HG02973 (cell line): Measurements from ENCODE around the gene SMAD1.

Experiments used
- ATAC-seq: cut with Tn5 transposase; IDR thresholded peaks from one replicate; pipeline ENCODE4 v1.9.1; 2021; ENCODE audit warnings: moderate library complexity; ENCODE audit not compliant: unreplicated experiment

The SMAD1 gene

DNA sequence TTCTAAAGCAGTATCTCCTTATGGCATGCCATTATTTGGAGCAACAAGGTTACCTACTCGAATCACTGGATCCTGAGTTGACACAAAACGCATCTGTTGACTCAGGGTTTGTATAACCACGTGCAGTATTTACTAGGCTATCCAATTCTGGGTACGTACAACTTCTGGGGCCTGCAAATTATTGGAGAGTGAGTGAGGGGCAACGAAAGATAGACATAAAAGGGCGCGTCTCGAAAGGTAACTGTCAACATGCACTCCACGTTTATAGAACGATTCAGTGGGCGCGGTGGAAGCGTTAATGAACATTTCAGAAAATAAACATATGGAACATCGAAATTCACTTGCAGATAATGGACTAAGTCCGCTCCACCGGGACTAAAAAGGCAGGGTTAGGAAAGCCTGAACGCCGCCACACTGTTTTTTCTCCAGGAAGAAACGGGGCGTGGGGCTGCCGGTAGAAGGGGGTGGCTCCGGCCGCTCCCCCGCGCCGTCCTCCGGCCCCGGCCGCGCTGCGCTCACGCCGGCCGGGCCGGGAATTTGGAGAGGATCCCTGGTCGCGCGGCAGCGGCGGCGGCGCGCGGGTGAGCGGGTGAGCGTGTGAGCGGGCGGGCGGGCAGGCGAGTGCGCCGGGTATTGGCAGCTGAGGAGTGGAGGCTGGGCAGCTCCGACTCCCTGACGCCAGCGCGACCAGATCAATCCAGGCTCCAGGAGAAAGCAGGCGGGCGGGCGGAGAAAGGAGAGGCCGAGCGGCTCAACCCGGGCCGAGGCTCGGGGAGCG is at the start of gene SMAD1:
Gene SMAD1, plus strand, starts transcription at position 690 of the 778 bp plus-strand sequence. CDS start 32,761 bp downstream, outside the sequence.
- ATAC-seq: peak; percentile 45

DNA sequence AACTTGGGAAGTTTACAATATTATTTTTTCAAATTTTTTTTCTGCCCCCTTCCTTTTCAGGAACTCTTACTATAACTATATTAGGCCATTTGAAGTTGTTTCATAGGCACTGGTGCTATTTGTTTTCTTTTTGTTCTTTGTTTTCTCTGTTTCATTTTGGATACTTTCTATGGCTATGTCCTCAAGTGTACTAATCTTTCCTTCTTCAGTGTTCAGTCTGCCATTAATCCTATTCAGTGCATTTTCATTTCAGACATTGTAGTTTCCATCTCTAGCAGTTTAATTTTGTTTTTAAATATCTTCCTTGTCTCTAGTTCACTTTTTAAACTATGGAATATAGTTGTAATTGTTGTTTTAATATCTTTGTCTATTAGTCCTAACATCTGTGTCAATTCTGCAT is 48.0 kb upstream of the SMAD1 start:
- ATAC-seq: no peak

DNA sequence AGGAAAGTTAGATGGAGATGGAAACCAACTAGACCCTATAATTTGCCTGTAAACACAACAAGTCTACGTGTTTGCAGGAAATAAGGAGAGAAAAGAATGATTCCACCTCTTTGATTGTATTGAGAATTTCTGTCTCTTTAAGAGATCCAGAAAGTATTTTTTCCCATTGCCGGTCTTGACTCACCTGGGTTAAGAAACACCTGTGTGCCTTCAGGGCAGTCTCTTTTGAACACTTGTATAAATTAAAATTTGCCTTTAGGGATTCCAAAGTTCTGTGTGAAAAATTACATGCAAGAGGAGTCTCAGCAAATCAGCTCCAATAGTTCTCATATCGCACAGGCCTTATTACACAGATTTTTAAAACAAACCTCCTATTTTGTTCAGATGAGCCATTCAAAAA is 46.0 kb upstream of the SMAD1 start:
- ATAC-seq: no peak

DNA sequence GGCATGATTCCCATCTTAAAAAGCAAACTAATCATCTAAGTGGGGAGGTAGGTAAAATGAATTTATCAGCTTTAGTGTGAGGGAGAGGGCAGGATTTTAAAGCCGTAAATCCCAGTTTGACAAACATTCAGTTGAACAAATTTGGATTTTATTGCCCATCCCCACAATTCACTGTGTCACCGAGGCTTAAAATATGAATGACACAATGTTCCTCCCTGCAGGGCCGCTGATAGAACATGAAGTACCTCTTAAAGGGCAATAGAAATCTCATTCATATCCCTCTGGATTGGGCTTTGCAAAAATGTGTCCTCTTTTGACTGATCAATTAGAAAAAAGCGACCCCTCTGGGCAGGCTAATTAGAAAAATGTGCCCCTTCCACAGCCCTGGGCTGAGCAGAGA is 45.5 kb upstream of the SMAD1 start:
- no peak for ATAC-seq

DNA sequence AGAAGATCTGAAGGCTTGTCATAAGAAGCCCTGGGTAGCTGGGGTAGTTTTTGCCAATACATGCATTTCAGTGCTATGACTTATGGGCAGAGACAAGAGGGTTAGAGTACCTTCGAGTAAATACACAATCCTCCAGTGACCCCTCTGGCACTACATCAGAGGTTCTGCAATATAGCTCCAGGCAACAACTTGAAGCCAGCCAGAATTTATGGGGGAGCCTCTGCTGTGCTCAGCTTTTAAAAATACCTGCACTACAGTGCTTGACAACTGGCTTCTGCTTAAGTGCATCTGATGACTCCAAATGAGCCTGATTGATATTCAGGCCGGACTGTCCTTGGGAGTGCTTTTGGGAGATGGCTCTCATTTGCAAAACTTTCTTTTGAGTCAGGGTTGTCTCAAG is 44.9 kb upstream of the SMAD1 start:
- no peak for ATAC-seq

DNA sequence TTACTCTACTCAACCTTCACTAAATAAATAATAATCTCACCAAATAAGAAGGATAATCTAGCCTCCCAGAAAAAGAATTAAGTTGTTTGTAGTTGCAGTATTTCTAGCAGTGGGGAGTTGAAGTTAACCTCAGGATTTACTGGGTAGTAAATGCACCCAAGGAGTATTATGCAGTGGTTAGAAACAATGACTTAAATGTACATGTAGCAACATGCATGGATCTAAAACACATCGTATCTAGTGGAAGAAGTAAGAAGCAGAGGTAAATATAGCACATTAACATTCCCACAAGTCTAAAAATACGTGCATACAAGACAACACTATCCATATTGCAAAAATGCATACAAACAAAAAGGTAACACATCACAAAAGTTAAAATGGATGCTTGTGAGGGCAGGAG is 44.2 kb upstream of the SMAD1 start:
- no peak for ATAC-seq

DNA sequence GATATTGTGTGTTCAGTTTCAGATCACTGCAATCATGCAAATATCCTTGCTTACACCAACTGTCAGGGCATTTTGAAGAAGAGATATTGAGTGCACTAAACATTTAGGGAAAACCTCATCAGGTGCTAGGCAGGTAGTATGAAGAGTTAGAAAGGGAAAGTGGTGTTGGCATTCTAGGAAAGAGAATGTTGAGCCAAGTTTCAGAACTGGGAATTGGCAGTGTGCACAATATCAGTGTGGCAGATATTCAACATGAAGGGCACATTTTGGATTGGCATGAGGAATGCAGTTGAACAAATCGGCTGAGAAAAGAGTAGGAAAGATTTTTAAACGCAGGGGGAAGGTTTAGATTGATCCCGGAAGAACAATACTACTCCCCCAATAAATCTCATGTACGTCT is 43.4 kb upstream of the SMAD1 start:
- no peak for ATAC-seq

DNA sequence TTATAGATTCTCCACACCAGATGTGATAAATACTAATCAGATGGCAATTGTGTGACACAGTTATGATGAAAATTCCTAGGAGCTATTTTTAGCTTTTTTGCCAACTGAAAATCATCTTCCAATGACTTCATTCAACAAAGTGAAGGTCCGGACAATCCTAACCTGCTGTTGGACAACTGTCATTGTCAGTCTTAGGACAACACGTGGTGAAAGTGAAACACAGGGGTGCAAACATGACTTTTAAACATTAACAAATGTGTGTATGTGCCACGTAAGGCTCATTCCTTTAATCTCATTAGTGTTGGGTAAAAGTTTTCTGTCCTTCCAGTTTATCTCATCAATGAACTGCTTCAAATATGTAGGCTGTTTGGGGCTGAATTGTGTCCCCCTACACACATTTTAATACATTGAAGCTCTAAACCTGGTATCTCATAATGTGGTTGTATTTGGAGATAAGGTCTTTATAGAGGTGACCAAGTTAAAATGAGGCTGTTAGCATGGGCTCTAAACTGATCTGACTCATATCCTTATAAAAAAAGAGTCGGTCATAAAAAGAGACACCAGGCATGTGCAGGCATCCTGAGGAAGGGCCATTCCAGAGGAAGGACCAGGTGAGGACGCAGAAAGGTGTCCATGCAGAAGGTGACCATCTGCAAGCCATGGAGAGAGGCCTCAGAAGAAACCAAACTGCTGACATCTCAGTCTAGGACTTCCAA is 41.2 kb upstream of the SMAD1 start:
- no peak for ATAC-seq

DNA sequence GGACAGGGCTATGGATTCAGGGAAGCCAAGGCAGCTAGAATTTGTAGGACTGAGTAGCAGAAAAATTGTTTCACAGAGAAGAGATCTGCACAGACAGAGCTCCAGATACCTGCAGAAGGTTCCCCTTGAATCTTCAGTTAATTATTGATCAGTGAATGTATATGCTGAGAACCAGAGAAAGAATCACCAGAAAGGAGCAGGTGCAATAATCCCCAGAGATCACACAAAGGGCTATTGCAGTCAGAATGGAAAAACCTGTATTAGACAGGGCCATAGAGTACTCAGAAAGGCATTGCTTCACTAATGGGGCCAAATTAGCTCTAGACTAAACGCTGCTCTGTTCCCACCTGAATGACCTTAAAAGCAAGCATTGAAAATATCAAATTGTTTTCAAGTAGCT is 35.5 kb upstream of the SMAD1 start:
- no peak for ATAC-seq

DNA sequence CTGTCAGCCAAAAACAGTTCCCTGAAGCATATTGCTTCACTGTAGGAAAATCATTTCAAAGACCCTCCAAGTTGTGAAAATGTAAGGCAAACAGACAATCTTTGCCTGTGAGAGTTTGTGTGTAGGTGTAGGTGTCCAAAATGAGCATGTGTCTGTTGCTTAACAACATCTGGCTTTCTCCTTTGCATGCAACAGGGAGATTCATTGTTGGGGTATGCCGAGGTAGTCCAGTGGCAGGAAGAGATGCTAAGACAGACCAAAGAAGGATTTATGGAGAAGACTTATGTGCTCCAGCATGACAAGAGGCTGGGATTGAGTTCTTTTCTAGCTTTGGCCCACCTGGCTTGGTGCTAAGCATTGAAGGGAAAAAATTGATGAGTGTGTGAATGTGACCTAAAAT is 29.8 kb upstream of the SMAD1 start:
- ATAC-seq: no peak

DNA sequence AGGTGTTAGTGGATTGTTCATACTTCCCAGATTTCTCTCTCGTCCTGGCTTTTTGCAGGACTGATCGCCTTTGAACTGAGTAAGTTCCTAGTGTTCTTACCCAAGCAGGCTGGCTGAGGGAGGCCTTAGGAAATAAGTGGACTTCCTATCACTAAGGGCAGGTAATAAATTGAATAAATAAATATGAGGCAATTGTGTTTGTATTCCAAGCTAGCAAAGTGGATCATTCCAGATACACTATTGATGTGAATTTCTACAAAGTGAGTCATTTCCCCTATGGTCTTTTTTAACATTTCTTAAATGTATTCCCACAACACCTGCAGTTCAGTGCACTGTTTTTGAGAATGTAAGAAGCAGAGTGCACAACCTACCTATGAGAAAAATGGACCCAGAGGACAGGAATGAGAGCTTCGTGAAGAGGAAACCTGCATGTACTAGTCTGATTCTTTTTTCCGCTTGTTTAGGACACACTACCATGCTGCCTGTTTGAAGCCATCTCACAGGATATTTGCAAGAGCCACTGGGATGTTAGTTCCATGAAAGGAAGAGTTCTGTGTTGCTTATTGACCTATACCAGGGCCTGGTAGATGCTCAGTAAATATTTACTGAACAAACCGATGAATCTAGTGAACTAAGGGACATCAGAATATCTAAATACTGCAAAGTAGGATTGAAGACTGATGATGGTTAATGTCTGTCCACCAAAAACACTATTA is 29.0 kb upstream of the SMAD1 start:
- ATAC-seq: no peak

DNA sequence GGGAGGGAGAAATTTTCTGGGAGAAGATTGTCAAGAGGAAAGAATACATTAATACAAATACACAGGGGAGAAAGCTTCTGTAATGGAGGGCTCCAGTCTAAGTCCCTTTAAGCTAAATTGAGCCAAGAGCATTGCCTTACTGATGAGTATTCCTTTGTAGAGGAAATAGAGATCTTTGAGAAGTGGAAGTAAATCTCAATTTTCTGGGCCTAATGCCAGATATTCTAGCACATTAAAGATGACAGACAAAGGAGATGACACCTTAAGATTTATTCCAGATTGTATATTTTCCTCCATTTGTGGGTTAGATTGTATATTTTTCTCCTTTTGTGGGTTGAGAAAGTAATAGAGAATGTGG is 28.5 kb upstream of the SMAD1 start:
- ATAC-seq: no peak

DNA sequence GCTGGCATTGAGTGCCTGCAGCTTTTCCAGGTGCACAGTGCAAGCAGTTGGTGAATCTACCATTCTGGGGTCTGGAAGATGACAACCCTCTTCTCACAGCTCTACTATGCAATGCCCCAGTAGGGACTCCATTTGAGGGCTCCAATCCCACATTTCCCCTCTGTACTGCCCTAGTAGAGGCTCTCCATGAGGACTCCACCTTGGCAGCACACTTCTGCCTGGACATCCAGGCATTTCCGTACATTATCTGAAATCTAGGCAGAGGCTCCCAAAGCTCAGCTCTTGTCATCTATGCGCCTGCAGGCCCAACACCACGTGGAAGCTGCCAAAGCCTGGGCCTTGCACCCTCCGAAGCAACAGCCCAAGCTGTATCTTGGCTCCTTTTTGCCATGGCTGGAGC is 8.4 kb upstream of the SMAD1 start:
- no peak for ATAC-seq

DNA sequence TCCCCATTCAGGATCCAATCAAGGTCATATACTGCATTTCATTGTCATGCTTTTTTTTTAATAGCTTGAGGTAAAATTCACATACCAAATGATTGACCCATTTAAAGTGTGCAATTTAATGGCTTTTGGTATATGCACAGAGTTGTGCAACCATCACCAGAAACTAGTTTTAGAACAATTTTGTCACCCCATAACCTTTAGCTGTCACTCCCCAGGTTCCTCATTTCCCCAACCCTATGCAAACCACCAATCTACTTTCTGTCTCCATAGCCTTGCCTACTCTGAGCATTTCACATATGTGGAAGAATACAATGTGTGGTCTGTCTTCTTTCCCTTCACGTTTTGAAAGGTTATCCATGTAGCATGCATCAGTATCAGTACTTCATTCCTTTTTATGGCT is 1.4 kb upstream of the SMAD1 start:
- no peak for ATAC-seq

DNA sequence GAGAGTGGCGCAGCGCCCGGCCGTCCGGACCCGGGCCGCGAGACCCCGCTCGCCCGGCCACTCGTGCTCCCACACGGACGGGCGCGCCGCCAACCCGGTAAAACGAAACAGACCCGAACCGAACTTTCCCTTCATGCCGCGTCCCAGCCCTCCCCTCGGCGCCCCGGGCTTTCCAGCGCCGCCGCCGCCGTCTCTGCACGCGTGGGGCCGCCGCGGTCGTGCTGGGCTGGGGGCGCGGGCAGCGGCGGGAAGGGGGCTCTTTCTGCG is 222 bp downstream of the SMAD1 start:
- ATAC-seq: no peak

DNA sequence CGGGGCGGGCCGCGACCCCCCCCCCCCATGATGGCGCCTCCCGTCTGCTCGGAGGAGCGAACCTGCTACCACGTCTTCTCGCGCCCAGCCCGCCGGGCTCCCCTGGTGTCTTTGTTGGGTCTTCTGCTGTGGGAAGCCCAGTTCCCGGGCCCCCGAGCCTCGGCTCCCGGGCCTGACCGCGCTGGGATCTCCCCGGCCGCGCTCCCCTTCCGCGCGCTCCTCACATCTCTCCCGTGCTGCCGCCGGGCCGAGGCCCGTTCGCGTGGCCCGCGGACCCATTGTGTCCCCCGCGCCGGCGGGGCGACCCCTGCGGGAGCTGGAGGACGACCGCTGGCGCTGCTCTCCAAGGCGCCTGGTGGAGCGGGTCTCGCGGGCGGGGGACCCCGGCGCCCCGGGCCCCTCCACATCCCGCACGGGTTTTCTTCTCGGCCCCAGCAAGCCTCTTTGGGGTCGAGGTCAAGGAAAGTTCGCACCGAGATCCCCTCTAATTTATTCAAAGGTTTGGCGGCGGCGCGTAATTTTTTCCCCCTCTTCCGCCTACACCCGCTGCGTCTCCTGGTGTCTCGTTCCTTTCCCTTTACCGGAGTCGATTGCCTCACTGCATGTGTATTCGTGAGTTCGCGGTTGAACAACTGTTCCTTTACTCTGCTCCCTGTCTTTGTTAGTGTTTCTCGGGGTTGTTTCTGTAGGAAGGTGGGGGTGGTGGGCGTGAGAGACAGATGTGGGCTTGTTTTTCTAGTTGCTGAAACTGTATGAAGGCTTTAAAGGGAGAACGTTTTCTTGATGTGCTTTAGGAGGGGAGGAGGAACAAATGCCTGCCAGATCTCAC is 770 bp downstream of the SMAD1 start:
- ATAC-seq: peak; percentile 34

DNA sequence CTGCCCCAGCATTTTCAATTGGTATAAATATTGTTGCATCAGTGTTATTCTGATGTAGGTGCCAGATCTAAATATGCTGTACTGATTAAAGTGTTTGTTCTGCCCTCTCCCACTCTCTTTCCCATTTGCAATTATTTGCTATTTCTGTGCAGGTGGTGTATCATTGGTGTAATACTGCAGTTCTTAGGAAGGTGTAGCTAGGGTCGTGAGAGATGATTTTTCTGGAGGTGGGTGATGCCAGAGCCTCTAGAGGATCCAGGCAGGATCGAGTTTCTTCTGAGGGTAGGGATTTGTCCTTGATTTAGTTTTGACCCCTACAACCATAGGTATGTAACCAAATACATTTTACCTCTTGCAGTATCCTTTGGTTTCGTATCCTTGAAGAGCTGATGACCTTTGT is 1.9 kb downstream of the SMAD1 start:
- ATAC-seq: no peak

DNA sequence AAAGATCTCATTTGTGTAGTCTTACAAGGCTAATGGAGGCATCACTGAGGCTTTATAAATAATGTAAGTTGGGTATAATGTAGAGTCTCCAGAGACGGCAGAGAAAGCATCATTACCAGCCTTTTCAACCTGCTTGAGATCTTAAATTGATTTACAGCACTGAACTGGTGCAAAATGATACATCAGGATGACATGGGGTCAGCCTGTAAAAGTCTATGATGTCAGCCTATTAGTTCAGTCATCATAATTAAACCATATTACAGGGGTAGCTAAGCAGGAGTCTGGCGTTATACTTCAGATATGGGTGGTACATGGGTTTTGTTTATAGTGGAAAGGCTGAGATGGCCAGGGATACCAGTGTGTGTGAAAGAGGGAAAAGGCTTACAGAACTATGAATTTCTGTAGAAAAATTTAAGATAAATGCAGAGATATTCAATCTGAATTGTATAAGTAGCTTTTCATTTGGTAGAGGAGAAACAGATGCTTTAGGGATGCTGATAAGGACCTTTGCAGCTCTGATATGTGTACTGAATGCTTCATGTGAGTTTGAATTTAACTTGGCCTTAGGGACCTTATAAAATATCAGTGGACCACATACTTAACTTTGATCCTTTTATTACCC is 2.7 kb downstream of the SMAD1 start:
- ATAC-seq: no peak

DNA sequence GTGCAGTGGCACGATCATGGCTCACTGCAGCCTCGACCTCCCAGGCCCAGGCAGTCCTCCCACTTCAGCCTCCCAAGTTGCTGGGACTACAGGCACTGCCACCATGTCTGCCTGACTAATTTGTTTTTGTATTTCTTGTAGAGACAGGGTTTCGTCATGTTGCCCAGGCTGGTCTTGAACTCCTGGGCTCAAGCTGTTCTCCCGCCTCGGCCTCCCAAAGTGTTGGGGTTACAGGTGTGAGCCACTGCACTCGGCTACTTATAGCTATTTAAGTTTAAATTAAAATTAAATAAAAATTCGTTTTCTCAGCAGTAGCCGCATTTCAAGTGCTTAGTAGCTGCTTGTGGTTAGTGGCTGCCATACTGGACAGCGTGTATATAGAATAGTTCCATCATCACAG is 3.5 kb downstream of the SMAD1 start:
- no peak for ATAC-seq

DNA sequence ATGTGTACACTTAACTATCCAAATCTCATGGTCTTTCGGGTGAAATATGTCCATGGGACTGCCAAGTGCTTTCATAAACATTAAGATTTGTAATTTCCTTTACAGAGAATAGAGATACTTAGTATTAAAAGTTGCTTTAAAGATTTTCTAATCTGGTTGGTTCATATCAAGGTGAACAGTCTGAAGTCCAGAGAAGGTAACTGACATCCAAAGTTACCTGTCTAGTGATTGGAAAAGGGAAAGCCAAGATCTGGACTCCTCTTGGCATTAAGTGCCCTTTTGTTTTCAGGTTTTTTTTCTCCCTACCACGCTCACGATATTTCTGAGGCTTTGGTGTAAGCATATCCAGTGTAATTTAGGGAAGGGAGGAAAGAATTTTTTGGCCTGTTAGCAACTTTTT is 5.0 kb downstream of the SMAD1 start:
- ATAC-seq: no peak

DNA sequence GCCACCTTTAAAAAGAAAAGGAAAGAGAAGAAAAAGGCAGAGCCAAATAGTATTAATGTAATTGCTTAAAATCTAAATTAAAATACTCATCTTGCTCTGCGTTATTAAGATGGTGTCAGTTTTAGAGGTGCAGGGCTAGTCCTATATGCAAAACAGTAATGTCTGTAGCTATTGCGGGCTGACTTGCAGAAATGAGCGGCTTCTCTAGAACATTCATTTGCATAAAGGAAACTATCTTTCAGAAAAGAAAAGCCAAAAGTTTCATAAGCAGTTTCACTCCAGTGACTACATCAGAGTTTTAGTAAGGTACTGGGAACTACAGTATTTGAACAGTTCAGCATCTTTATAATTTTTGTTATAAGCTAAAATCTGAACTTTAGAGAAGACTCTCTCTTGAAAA is 6.0 kb downstream of the SMAD1 start:
- peak; percentile 97 for ATAC-seq
